Ovary (tissue), 9 donors: ENCODE results near the gene CHMP2B. TPM values are rescaled to one million over a fixed set of nuclear protein-coding genes. Genes with fewer than 3 reads are reported as not detected.

Experiments used
- DNase-seq, 5 donors: peaks; one replicate each; pipeline ENCODE4 v3.0.0-alpha.2; 2019 to 2020
- H3K27ac ChIP-seq, 2 donors: fragments of 200-600 bp; one replicate each; pipeline versions ENCODE4 v1.5.1 to v1.8.0; 2019 to 2022
- H3K27me3 ChIP-seq: fragments of 200-600 bp; one replicate; pipeline ENCODE4 v1.8.0; 2022
- H3K36me3 ChIP-seq: fragments of 200-600 bp; sonication (generic); one replicate; pipeline ENCODE4 v1.5.1; 2019
- H3K4me1 ChIP-seq: one replicate; pipeline ENCODE4 v1.8.1; 2013; ENCODE audit warnings: mild to moderate bottlenecking, moderate library complexity; ENCODE audit not compliant: insufficient read depth
- H3K4me3 ChIP-seq: fragments of 200-600 bp; sonication (generic); one replicate; pipeline ENCODE4 v1.5.1; 2017
- H3K9me3 ChIP-seq, 2 donors: fragments of 200-600 bp in 1 of 2; sonication (generic) in 1 of 2; one replicate each; pipeline versions ENCODE4 v1.5.1 to v1.8.1; 2013 to 2019; ENCODE audit warnings: mild to moderate bottlenecking in 1 of 2, moderate library complexity in 1 of 2
- CTCF ChIP-seq, 3 donors: fragments of 450-650 bp in 2 of 3; fragments of 200-600 bp in 1 of 3; IDR thresholded peaks; one replicate each; pipeline versions ENCODE4 v1.5.1 to v1.8.0; 2016 to 2022; ENCODE audit warnings: antibody characterized with exemption in 3 of 3, mild to moderate bottlenecking in 1 of 3
- EP300 ChIP-seq: sonication (generic); formaldehyde crosslinking; IDR thresholded peaks from one replicate; pipeline ENCODE4 v1.6.1; 2017; ENCODE audit warnings: antibody characterized with exemption
- POLR2A ChIP-seq: fragments of 450-650 bp; IDR thresholded peaks from one replicate; pipeline ENCODE4 v1.6.1; 2017; ENCODE audit warnings: antibody characterized with exemption, mild to moderate bottlenecking, moderate library complexity
- WGBS, 3 donors: extraction: QIAGEN DNeasy Blood & Tissue Kit in 1 of 3; methylation state at CpG; one replicate each; pipeline versions ENCODE4 v1.1.5 to v1.1.7; 2013 to 2017; 5-methylcytosine and 5-hydroxymethylcytosine counted together
- intact Hi-C, 4 donors: fragments of 100-400 bp; cut with DNase I; formaldehyde crosslinking; loops; one replicate each; pipeline versions ENCODE4 v1.11.0 to v1.15.1; 2022 to 2023
- polyA plus RNA-seq, 2 donors: library from polyadenylated mRNA; stranded (reverse); fragments of 200-250 nt in 1 of 2; fragments of 350-450 nt in 1 of 2; fragmentation: Illumina TruSeq in 1 of 2; extraction: RNeasy Lipid Tissue Mini Kit (QIAGEN cat#74804) in 1 of 2; gene quantifications; one replicate each; pipeline ENCODE4 v1.2.3, GENCODE V29; 2013 to 2014
- total RNA-seq, 7 donors: library from RNA; depleted of rRNA in 2 of 7; stranded (reverse); fragments of >200 nt in 2 of 7; fragmentation: NEBNext Ultra II Directional in 3 of 7; extraction: Animal tissue kit (Norgen Biotek cat#: 25700) in 3 of 7; gene quantifications; one replicate each; pipeline versions ENCODE4 v1.1.0 to v1.2.4, GENCODE V29; 2016 to 2023
- donor health status: DM: no; HTN: no; CAD: no; lungs with moderate emphysema.
- donor health status: DM: no; HTN: no; CAD: no.
- donor health status: Bipolar disorder and iron deficiency.
- donor health status: DM: yes; HTN: yes; CAD: no.
- donor health status: DM: no; HTN: no; CAD: no.
- donor health status: DM: yes; HTN: yes; CAD: no.

The CHMP2B gene
- total and polyA plus RNA-seq, 9 donors = 26.2 to 45.3 (median 37.4) TPM

- H3K27ac ChIP-seq = no peak overlapping the region
- no peaks in the 10 kb centered on the region for H3K36me3 ChIP-seq
- intact Hi-C loops = no loop called here
- no peak overlapping the region for H3K4me3 ChIP-seq
- no peaks in the 10 kb centered on the region for H3K4me1 ChIP-seq
- TF ChIP-seq CTCF (IDR thresholded peaks at IDR 0.05) (no peak), EP300 (no peak), POLR2A (no peak)
- no peaks in the 10 kb centered on the region for H3K27me3 ChIP-seq
- DNase-seq = no peak
- 80 to 89% (median 84%) methylated on average over 4 of the region's 4 CpGs for WGBS, 3 donors
- no peaks in the 10 kb centered on the region for H3K9me3 ChIP-seq
These were observed 29.6 kb upstream of the CHMP2B start for GRCh38 chr3:87197531-87197930.

- no peak for TF ChIP-seq CTCF (IDR thresholded peaks at IDR 0.05)
- Histone ChIP-seq H3K9me3 (no peaks in the 10 kb centered on the region), H3K36me3 (no peaks in the 10 kb centered on the region), H3K27me3 (no peaks in the 10 kb centered on the region), H3K4me1 (no peaks in the 10 kb centered on the region), H3K27ac (no peak overlapping the region), H3K4me3 (no peak overlapping the region)
- DNase-seq = no peak
- intact Hi-C loops = no loop called here
These were observed 28.3 kb upstream of the CHMP2B start for GRCh38 chr3:87198774-87199173.

- WGBS, 3 donors = 60 to 75% (median 68%) methylated on average over 2 of the region's 2 CpGs
- TF ChIP-seq POLR2A = no peak
- Histone ChIP-seq H3K27ac (no peak overlapping the region), H3K4me1 (no peaks in the 10 kb centered on the region), H3K27me3 (no peaks in the 10 kb centered on the region), H3K36me3 (no peaks in the 10 kb centered on the region), H3K9me3 (no peaks in the 10 kb centered on the region), H3K4me3 (no peak overlapping the region)
- no peak for DNase-seq
- intact Hi-C loops = no loop called here
These were observed 27.5 kb upstream of the CHMP2B start for GRCh38 chr3:87199628-87200027.

DNA sequence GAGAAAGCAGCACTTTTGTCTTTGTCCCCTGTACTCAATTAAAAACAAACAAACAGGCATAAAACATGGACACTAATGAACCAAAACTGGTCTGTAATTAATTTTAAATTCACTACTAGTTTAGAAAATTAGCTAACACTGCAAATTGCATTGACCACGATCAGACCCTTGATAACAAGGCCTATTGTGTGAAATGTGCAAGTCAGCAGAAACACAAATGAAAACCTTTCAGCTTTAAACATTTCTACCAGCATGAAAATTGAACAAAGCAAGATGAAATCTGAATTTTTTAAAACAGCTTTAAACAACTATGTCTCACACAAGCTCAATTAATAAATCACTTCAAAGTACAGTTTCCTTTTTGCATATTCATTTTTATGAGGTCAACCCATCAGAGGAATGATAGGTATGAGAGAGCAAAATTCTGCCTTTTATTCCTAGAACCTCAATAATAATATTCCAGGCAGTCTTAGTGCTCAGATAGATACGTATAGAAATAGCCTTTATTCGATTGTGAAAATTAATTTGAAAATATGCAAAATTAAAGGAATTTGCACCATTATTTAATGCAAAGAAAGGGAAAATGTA is 27.0 kb upstream of the CHMP2B start:
- Histone ChIP-seq H3K27ac (no peak overlapping the region), H3K4me3 (no peak overlapping the region), H3K9me3 (no peaks in the 10 kb centered on the region), H3K36me3 (no peaks in the 10 kb centered on the region), H3K4me1 (no peaks in the 10 kb centered on the region), H3K27me3 (no peaks in the 10 kb centered on the region)
- intact Hi-C loops = no loop called here
- TF ChIP-seq POLR2A = no peak
- no peak for TF ChIP-seq EP300
- TF ChIP-seq CTCF (IDR thresholded peaks at IDR 0.05) = no peak
- WGBS, 3 donors = 68 to 73% (median 72%) methylated on average over 3 of the region's 3 CpGs
- DNase-seq = no peak

DNA sequence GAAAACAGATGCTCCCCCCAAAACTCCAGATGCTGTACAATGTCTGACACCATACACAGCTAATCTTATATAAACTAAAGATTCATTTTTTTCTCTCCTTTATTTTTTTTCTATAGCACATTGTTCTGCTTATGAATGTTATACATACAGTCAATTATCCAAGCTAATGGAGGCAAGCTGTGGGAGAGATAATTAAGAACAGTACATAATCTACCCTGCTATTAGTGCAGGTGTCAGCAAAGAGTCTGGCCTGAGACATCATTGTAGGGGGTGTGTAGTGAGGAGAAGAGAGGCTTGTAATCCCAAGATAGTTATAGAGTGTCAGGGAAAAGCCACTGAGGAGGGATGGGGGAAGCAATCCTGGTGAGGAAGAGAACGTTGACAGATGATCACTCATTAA is 25.4 kb upstream of the CHMP2B start:
- H3K4me3 ChIP-seq = no peak overlapping the region
- H3K9me3 ChIP-seq = no peaks in the 10 kb centered on the region
- DNase-seq = no peak
- 59 to 65% (median 63%) methylated on average over 1 of the region's 1 CpG for WGBS, 3 donors
- H3K36me3 ChIP-seq = no peaks in the 10 kb centered on the region
- no peak overlapping the region for H3K27ac ChIP-seq
- no peaks in the 10 kb centered on the region for H3K4me1 ChIP-seq
- no peak for TF ChIP-seq EP300
- TF ChIP-seq POLR2A = no peak
- no peak for TF ChIP-seq CTCF (IDR thresholded peaks at IDR 0.05)
- no peaks in the 10 kb centered on the region for H3K27me3 ChIP-seq
- intact Hi-C loops = no loop called here
